ENCODE data around the gene RTN1.

DNA sequence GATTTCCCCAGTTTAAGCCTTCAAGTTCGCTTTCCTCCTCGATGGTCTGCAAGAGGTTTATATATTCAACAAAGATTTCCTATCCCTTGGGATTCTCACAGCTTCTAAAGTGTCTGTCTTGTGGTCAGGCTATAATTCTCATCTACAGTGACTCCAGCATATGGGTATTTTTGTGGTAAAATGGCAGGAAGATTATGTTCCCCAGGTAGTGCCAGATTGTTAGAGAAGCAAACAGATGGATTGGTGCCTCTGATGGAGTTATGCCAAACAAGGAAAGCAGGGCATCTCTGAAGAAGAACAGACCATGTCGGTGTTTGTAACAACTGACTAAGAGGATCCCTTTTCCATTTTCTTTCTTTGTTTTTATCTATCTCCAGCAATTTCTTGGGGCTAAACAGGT, 288.4 kb downstream of the RTN1 start:
- TF ChIP-seq, protein P1, sequence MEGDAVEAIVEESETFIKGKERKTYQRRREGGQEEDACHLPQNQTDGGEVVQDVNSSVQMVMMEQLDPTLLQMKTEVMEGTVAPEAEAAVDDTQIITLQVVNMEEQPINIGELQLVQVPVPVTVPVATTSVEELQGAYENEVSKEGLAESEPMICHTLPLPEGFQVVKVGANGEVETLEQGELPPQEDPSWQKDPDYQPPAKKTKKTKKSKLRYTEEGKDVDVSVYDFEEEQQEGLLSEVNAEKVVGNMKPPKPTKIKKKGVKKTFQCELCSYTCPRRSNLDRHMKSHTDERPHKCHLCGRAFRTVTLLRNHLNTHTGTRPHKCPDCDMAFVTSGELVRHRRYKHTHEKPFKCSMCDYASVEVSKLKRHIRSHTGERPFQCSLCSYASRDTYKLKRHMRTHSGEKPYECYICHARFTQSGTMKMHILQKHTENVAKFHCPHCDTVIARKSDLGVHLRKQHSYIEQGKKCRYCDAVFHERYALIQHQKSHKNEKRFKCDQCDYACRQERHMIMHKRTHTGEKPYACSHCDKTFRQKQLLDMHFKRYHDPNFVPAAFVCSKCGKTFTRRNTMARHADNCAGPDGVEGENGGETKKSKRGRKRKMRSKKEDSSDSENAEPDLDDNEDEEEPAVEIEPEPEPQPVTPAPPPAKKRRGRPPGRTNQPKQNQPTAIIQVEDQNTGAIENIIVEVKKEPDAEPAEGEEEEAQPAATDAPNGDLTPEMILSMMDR (IDR thresholded peaks at IDR 0.05; ENCODE audit: poor library complexity, severe bottlenecking), result no peak
- no peak for TF ChIP-seq EZH2 (IDR thresholded peaks at IDR 0.05; ENCODE audit: borderline replicate concordance, insufficient read depth, low read length, poor library complexity, severe bottlenecking)
- no peak for TF ChIP-seq EP300 (conservative IDR thresholded peaks at IDR 0.05; ENCODE audit: poor library complexity, severe bottlenecking)
- TF ChIP-seq, protein P2, sequence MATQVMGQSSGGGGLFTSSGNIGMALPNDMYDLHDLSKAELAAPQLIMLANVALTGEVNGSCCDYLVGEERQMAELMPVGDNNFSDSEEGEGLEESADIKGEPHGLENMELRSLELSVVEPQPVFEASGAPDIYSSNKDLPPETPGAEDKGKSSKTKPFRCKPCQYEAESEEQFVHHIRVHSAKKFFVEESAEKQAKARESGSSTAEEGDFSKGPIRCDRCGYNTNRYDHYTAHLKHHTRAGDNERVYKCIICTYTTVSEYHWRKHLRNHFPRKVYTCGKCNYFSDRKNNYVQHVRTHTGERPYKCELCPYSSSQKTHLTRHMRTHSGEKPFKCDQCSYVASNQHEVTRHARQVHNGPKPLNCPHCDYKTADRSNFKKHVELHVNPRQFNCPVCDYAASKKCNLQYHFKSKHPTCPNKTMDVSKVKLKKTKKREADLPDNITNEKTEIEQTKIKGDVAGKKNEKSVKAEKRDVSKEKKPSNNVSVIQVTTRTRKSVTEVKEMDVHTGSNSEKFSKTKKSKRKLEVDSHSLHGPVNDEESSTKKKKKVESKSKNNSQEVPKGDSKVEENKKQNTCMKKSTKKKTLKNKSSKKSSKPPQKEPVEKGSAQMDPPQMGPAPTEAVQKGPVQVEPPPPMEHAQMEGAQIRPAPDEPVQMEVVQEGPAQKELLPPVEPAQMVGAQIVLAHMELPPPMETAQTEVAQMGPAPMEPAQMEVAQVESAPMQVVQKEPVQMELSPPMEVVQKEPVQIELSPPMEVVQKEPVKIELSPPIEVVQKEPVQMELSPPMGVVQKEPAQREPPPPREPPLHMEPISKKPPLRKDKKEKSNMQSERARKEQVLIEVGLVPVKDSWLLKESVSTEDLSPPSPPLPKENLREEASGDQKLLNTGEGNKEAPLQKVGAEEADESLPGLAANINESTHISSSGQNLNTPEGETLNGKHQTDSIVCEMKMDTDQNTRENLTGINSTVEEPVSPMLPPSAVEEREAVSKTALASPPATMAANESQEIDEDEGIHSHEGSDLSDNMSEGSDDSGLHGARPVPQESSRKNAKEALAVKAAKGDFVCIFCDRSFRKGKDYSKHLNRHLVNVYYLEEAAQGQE (IDR thresholded peaks at IDR 0.05; ENCODE audit: borderline replicate concordance), result no peak
- no peak for TF ChIP-seq RAD21 (conservative IDR thresholded peaks at IDR 0.05)

Data from neural cell (in vitro differentiated cells).